ENCODE data around the gene NRN1L. TPM values are rescaled to one million over a fixed set of nuclear protein-coding genes. Genes with fewer than 3 reads are reported as not detected.

The NRN1L gene
- total RNA-seq, 1 experiment from 2014 or later, result 0.58 TPM

DNA sequence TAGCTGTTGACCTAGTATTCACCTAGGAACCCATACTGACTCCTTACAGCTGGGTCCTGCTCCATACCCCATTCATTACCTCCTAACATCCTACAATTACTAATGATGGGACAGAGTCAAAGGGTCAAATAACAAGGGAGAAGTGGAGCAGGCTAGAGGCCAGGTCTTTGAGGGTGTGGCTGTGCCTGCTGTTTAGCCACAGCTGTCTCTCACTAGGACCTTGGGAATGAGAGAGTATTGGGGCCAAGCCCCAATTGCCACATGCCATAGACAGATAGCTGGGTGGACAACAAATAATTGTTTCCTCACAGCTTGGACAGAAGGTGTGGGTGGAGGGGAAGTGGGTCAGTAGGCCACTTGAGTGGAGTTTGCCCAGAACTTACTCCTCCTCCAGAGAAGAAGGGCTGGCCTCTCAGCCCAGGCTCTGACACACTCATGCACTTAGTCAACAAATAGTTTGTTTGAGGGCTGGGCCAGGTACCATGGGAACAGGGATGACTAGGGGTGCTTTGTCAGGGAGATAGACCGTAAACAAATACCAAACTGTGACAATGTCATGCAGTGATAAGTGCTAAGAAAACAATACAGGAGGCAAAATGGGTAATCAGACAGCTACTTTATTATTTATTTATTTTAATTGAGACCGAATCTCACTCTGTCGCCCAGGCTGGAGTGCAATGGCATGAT, 27.0 kb upstream of the NRN1L start:
- H3K36me3 ChIP-seq (ENCODE audit: insufficient read depth, low read length, poor library complexity, severe bottlenecking), result peaks cover 6% of the 10 kb centered on the region

GRCh38 chr16:67858500-67858899, 26.2 kb upstream of the NRN1L start:
- no TSS peak for BruUV-seq (replicated peaks)
- Histone ChIP-seq H3K27me3 (replicated peaks; ENCODE audit: insufficient read depth, low read depth, low read length, poor library complexity) (no peaks in the 10 kb centered on the region), H3K36me3 (ENCODE audit: insufficient read depth, low read length, poor library complexity, severe bottlenecking) (peaks cover 6% of the 10 kb centered on the region), H3K4me1 (ENCODE audit: insufficient read depth, low read length, poor library complexity, severe bottlenecking) (no peaks in the 10 kb centered on the region), H3K27ac (ENCODE audit: low read depth, low read length, poor library complexity, severe bottlenecking) (no peak overlapping the region), H3K4me3 (ENCODE audit: low read depth, low read length, poor library complexity, severe bottlenecking) (no peak overlapping the region), H3K9me3 (ENCODE audit: low read depth, low read length, poor library complexity, severe bottlenecking) (no peaks in the 10 kb centered on the region)
- intact Hi-C loops (cut with micrococcal nuclease; ENCODE audit: unreplicated experiment), result no loop called here
- CTCF ChIA-PET, result no interaction called here
- DNase-seq (ENCODE audit: low spot score), result no peak
- POLR2A ChIA-PET (ENCODE audit: low non-redundant PET), result no interaction called here
- no peak for TF ChIP-seq EZH2 (IDR thresholded peaks at IDR 0.05; ENCODE audit: borderline replicate concordance, low read depth, low read length, poor library complexity, severe bottlenecking)
- TF ChIP-seq, protein P1, sequence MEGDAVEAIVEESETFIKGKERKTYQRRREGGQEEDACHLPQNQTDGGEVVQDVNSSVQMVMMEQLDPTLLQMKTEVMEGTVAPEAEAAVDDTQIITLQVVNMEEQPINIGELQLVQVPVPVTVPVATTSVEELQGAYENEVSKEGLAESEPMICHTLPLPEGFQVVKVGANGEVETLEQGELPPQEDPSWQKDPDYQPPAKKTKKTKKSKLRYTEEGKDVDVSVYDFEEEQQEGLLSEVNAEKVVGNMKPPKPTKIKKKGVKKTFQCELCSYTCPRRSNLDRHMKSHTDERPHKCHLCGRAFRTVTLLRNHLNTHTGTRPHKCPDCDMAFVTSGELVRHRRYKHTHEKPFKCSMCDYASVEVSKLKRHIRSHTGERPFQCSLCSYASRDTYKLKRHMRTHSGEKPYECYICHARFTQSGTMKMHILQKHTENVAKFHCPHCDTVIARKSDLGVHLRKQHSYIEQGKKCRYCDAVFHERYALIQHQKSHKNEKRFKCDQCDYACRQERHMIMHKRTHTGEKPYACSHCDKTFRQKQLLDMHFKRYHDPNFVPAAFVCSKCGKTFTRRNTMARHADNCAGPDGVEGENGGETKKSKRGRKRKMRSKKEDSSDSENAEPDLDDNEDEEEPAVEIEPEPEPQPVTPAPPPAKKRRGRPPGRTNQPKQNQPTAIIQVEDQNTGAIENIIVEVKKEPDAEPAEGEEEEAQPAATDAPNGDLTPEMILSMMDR (conservative IDR thresholded peaks at IDR 0.05; ENCODE audit: low read depth, low read length), result no peak

More for the DNA sequence above, 27.0 kb upstream of the NRN1L start:
- TF ChIP-seq, protein P1 (conservative IDR thresholded peaks at IDR 0.05; ENCODE audit: low read depth, low read length), result no peak
- TF ChIP-seq EZH2 (IDR thresholded peaks at IDR 0.05; ENCODE audit: borderline replicate concordance, low read depth, low read length, poor library complexity, severe bottlenecking), result no peak
- Histone ChIP-seq H3K27ac (ENCODE audit: low read depth, low read length, poor library complexity, severe bottlenecking) (no peak overlapping the region), H3K9me3 (ENCODE audit: low read depth, low read length, poor library complexity, severe bottlenecking) (no peaks in the 10 kb centered on the region), H3K4me1 (ENCODE audit: insufficient read depth, low read length, poor library complexity, severe bottlenecking) (no peaks in the 10 kb centered on the region), H3K4me3 (ENCODE audit: low read depth, low read length, poor library complexity, severe bottlenecking) (no peak overlapping the region), H3K27me3 (replicated peaks; ENCODE audit: insufficient read depth, low read depth, low read length, poor library complexity) (no peaks in the 10 kb centered on the region)
- intact Hi-C loops (cut with micrococcal nuclease; ENCODE audit: unreplicated experiment), result no loop called here
- POLR2A ChIA-PET (ENCODE audit: low non-redundant PET), result no interaction called here
- no peak for DNase-seq (ENCODE audit: low spot score)
- CTCF ChIA-PET, result no interaction called here
- BruUV-seq (replicated peaks), result no TSS peak

DNA sequence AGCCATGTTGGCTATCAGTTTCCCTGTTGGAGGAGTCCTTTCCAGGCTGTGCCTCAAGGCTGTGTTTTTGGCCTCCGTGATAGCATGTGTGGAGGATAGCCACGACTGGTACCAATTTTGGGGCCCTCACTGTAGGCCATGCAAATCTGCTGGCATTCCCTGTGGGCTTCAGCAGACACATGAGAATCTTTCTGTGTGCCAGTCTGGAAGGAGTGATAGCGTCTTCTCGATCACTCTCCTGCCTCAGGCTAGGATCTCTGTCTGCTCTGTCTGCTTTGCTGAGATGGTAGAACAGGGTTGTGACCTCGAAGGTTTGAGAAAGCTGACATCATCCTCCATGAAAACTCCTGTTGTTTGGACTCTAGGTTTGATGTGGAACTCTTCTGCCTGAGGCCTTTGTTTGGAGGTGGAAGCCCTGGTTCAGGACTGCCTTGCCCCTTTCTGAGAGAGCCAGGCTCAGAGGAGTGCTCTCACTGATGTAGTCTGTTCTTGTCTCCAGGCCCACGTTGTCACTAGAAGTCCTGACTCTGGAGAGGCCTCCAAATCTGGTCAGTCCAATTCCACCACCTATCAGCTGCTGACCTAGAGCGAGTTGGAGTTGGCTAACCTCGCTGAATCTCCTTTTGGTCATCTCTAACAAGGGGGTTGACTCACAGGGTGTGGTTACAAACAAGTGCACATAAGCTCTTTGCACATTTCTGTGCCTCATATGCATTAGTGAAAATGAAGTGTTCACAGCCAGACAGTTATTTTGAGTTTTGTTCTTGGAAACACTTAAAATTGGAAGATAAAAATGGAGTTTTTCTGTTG, 23.9 kb upstream of the NRN1L start:
- H3K27me3 ChIP-seq (replicated peaks; ENCODE audit: insufficient read depth, low read depth, low read length, poor library complexity), result no peaks in the 10 kb centered on the region
- H3K36me3 ChIP-seq (ENCODE audit: insufficient read depth, low read length, poor library complexity, severe bottlenecking), result peaks cover 18% of the 10 kb centered on the region
- no TSS peak for BruUV-seq (replicated peaks)
- H3K4me3 ChIP-seq (ENCODE audit: low read depth, low read length, poor library complexity, severe bottlenecking), result no peak overlapping the region
- intact Hi-C loops (cut with micrococcal nuclease; ENCODE audit: unreplicated experiment), result no loop called here
- no peaks in the 10 kb centered on the region for H3K9me3 ChIP-seq (ENCODE audit: low read depth, low read length, poor library complexity, severe bottlenecking)
- no peaks in the 10 kb centered on the region for H3K4me1 ChIP-seq (ENCODE audit: insufficient read depth, low read length, poor library complexity, severe bottlenecking)
- TF ChIP-seq, protein P1 (conservative IDR thresholded peaks at IDR 0.05; ENCODE audit: low read depth, low read length), result no peak
- TF ChIP-seq EZH2 (IDR thresholded peaks at IDR 0.05; ENCODE audit: borderline replicate concordance, low read depth, low read length, poor library complexity, severe bottlenecking), result no peak
- H3K27ac ChIP-seq (ENCODE audit: low read depth, low read length, poor library complexity, severe bottlenecking), result no peak overlapping the region
- CTCF ChIA-PET, result no interaction called here
- DNase-seq (ENCODE audit: low spot score), result no peak
- POLR2A ChIA-PET (ENCODE audit: low non-redundant PET), result no interaction called here
